ENCODE measurements around the gene PTPRD.

The PTPRD gene

DNA sequence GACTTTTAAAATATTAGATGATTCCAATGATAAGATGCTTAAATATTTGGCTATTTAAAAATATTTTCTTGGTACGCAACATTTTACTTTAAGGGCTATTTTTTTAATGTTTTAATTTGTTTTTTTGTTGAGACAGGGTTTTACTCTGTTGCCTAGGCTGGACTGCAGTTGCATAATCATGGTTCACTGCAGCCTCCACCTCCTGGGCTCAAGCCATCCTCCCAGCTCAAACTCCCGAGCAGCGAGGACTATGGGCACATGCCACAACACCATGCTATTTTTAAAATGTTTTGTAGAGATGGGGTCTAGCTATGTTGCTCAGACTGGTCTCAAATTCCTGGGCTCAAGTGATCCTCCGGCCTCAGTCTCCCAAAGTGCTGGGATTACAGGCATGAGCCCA is 1963.0 kb downstream of the PTPRD start:
- DNase-seq, result no peak

DNA sequence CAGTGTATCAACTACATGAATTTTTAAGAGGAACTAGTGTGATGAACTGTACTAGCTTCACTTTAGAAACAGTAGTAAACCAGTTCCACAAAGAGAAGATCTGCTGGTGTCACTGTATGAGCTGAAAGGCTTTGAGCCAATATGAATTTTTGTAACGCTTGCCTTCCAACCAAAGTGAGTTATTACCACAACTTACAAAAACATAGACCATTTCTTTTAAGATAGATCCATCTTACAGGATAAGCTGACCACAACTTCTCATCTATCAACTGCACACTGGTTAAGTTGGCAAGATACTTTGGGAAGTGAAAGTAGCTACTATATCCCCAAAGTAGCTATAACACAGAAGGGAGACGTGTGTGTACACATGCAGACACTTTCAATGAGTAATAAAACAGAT is 1963.6 kb downstream of the PTPRD start:
- no peak for DNase-seq

DNA sequence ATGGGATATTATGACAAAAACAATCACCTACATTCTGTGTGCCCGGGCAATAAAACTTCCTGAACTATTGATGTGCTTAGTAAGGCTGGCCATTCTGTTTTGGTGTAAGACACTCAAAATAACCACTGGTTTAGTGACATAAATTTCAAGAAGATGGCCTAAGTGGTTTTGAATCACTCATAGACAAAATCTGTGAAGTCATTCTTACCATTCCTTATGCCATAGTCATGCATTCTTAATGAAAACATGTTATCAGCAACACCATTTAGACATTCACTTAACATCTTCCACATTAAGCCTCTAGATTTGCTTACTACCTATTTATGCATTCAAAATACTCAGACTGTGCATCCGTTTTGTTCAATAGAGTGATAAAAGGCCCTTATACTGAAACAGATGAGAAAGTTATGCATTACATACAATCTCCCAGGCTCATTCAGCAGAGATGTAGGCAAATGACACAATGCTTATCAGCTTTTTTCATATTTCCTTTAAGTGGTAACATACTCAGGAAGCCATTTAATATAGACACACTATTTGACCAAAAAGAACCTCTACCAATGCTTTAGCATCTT is 1964.4 kb downstream of the PTPRD start:
- DNase-seq, result no peak

DNA sequence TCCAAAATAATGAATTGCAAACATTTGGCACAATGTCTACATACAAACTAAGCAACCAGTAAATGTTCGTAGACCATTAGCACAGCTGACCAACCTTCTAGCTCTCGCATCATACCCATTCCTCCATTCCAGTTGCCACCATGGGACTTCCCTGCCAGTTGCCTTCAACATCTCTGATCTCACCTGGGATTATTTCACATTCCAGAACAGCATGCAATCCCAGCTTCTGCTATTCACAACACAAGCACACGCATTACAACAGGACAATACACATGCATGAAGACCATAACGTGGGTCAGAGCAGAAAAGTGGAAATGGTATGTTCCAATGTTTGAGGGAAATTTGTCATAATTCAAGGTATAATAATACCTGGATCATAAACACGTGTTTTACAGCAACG is 1965.0 kb downstream of the PTPRD start:
- no peak for DNase-seq

DNA sequence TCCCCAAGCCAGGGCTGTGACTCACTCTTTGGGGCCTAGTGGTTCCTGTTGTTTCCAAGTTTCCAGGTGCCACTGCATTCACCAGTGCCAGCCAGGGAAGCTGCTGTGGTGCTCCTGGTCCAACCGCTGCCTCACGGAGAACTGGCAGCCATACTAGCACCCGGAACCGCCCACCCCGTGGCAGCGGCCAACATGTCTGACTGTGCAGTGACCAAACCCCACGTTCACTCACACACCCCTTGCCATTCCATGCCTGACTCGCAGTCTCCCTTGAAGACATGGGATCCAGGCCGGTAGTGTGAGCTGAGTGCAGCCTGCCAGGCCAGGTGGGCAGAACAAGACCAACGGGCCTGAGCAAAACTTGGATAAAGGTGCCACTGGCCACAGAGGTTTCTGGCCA is 1968.2 kb downstream of the PTPRD start:
- DNase-seq, result no peak

DNA sequence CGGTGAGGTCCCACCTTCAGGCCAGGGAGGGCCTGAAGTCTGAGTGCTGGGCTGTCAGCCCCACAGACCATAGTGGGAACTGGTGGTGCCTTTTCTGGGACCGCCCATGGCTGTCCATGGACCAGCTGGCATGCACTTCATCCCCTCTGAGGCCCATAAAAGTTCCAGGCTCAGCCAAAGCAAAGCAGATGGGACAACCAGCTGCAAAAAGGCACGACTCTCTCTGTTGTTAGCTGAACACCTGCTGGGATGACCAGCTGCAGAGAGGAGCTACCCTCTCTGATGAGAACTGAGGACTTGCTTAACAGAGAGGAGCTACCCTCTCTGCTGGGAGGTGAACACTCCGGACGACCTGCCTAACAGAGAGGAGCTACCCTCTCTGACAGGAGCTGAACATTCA is 1968.9 kb downstream of the PTPRD start:
- DNase-seq, result no peak

DNA sequence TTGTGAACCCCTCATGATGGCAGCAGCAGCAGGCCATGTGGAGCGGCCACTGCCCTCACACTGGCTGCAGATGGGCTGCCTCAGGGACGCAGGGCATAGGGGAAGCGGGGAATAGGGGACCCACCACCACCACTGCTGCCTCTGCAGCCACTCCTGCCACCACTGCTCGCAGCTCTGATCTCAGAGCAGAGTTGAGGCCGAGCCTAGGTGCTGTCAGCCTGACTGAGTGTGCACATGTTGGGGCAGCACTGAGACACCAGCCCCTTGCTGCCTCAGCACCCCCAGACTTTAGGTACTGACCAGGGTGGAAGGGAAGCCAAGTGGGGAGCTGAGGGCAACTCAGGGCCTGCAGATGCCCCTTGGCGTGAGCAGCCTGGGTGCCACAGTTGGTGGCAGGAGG is 1969.3 kb downstream of the PTPRD start:
- DNase-seq, result no peak

DNA sequence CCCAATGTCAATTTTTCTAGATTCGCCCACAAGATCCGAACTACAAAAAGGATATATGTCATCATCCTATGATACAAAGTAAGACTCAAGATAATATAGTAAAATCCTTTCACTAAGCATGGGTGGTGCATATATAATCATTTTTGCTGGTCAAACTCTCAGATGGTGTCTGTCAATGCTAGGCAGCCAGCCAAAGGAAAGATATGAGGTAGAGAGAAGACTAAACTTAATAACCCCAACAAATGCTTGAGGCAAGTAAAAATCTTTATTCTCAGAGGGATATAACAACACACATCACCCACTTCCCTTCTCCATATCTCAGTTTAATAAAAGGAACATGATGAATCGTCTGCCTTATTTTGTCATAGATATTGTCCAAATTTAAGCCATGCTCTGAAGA is 1972.0 kb downstream of the PTPRD start:
- no peak for DNase-seq

DNA sequence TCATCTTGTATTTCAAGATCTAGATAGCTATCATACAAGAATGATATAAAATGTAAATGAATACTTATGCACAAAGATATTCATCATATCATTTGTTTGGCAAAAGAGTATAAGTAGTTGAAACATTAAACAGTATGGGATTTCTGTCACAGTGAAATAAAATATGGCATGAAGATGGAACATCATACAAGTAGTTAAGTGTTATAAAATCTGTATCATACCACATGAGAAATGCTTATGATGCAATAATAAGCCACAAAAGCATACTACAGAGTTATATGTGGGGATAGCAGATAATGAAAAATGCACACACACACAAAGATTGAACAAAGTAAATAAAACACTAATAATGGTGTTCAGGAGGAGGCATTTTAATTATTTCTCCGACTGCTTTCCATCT is 1975.2 kb downstream of the PTPRD start:
- DNase-seq, result no peak

DNA sequence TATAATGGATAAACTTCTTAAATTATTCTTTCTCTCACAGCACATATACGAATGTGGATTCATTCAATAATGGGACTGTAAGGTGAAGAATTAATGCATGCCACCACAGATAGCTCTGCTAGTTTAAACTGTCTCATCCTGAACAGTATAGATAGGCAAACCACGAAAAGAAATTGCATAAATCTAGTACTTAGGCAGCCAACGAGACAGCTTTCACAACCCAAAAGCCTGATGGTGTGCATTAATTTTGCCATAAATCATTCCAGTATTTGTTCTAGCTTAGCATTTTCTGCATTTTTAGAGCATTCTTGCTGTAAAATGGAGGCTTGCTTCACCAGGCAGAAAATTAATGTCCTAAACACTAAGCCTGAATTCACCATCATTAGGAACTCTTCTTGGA is 1979.0 kb downstream of the PTPRD start:
- no peak for DNase-seq

DNA sequence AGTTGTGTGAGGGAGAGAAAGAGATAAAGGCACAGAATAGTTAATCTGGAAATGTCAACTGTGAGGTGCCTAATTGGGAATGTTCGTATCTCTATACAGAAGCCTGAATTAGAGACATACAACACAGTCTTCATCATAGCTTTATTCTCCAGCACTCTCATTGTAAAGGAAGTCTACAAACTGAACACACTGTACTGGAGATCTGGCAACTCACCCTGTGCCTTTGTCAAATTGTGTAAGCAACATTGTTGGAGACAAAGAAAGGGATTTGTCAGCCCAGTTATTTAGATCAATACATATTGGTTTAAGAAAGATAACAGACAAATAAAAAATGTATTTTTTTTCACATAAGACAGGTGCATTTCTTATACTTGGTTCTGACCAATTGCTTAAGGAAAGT is 1980.3 kb downstream of the PTPRD start:
- DNase-seq, result no peak

DNA sequence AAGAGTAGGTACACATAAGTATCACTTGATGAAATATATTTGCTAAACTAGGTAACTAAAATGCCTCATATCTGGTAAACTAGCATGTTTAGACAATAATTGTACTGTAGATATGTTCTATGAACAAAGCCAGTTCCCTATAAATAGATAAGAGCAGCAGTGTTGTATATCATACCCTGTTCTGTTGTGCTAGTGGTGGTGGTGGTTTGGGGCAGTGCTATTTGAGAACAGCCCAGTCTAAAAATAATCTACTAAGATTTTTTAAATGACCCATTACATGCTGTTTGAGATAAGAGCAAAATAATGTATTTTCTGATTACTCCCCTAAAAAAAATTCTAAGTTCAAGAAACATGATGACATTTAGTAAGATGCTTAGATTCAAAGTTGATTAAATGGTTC is 1984.0 kb downstream of the PTPRD start:
- DNase-seq, result no peak

DNA sequence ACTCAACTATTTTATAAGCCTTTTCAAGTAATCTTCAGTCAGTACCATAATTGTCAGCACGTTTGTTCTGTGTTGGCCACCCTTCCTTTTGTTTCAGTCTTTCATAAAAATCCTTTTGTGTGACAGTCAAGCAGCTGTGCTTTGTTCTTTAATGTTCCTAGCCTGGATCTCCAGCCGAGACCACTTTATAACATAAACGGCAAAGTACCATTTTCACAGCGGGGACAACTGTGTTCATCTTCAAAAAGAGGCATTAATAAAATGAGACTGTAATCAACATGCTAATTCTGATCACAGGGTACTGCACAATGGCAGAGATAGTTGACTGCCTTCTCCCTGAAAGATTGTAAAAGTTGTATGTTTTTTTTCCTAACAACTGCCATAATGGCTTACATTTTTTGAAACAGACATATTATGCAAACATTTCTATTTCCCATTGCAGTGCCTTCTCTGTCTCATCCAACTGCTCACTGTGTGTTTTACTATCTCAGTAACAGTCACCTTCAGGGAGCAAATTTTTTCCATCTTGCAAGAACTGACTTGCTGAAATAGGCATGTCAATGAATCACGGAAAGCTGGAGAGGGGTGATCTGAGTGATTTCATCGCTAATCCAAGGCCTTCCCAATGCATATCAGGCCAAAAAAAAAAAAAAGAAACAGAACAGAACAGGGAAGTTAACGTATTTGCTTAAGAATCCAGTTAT is 1984.7 kb downstream of the PTPRD start:
- DNase-seq, result no peak

DNA sequence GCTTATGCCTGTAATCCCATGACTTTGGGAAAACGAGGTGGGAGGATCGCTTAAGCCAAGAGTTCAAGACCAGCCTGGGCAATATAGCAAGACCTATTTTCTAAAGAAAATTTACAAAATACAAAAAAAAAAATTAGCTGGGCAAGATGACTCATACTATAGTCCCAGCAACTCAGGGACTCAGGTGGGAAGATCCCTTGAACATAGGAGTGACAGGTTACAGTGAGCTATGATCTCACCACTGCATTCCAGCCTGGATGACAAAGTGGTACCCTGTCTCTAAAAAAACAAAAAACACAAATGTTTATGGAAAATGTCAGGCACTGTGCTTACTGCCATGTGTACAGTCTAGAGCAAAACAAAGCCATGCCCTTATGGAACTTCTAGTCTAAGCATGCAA is 1989.9 kb downstream of the PTPRD start:
- no peak for DNase-seq

DNA sequence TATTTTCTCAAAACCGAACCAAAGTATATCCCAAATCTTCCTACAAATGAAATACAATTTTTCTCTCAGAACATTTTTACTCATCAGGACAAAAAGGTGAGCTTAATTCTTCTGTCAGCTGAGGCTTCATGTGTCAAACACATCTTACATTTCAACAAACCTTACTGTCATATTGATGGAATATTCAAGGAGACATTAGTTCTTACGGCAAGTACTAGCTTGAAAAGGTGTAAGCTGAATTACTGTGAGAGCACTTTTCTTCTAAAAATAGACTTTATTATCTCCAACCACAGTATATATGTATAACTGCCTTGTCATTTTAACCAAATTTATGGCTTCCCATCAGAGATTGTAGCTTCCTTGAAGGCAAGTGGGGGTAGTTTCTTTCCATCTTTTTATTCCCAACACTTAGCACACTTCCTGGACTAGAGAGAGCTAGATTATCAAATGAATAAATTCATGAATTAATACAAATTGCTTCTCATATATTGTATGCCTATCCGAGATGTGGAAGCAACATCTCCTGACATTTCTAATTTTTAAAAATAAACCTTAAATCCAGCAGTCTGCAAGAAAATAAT is 1990.5 kb downstream of the PTPRD start:
- DNase-seq, result no peak

DNA sequence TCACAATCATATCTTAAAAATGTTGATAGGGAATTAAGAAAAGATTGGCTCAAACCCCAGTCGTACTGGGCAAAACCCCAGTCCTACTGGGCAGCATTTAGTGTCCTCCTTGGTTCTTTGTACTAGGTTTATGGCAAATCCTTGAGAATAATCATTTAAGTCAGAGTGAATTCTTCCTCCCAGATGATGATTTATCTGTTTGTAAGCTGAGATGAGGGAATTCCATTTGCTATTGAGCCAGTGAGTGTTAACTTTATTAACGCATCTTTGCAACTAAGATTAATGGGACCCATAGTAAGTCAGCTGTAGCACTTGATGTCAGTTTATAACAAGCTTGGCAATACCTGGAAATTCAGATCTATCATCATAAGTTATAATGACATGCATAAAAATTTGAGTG is 1991.4 kb downstream of the PTPRD start:
- no peak for DNase-seq

DNA sequence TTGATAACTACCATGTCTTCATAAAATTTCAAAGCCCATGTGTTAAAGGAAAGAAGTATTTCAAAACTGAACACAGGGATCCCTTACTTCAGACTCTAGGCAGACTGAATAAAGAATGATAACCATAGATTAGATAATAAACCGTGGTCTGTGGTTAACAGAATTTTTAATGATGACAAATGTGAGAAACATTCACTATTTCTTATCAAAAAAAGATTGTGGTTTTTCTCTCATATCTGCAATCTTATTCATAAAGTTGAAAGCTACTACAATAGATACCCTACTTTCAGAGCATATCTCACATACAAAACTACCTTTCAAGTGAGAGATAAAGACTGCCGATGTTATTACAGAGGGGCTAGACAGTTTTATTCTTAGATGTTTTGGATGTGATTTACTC is 1996.4 kb downstream of the PTPRD start:
- no peak for DNase-seq

DNA sequence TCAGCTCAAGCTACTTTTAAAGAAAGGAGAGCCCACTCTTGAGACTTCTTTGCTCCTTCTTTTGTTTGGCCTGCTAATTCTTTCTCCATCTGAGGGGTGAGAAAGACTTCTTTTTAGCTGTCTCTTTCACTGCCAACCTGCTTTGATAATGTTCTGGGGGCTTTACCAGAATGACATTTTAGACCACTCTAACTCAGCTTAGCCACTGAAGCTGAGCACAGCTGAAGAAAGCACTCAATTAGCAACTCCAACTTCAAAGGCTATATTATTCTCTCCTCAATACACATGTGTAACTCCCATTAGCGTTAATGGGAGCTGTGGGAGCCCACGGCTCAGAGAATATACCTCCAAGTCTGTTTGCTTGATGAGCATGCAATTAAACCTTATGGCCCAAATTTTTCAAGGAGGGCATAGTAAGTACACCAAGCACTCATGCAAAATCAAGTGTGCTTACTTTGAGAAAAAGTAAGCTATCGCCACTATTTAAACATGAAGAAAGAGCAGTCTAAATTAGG is 1997.8 kb downstream of the PTPRD start:
- DNase-seq, result no peak

DNA sequence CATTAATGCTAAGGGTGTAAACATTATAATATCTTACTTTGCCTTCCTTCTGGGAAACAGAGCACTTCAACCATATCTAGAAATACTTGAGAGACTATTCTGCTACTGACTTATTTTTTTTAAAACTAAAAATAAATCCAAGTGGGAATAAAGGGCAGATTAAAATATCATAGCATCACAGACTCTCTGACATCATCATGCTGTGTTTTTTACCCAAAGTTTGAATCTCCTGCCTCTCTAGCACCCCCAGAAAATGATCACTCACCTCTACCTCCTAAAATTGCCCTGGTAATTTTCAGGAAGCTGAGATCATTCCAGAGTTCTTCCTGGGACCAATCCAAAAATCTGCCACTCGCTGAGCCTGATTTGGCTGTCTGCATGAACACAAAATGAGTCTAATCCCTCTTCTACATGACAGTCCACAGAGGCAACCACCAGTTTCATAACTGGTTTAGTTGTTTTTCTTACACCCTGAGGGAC is 1999.4 kb downstream of the PTPRD start:
- no peak for DNase-seq

DNA sequence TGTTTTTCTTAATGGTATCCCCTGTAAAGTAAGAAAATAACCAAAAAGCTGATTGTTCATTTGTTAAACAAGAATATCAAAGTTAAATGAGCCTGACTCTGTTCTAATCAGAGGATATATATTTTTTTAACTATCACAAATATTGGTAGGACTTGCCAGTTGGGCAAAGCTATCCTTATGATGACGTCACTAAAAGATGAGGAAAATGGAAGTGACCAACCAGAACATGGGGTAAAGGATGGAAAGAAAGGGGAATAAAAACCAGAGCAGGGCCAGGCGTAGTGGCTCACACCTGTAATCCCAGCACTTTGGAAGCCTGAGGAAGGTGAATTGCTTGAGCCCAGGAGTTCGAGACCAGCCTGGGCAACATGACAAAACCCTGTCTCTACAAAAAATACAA is 2001.6 kb downstream of the PTPRD start:
- no peak for DNase-seq

DNA sequence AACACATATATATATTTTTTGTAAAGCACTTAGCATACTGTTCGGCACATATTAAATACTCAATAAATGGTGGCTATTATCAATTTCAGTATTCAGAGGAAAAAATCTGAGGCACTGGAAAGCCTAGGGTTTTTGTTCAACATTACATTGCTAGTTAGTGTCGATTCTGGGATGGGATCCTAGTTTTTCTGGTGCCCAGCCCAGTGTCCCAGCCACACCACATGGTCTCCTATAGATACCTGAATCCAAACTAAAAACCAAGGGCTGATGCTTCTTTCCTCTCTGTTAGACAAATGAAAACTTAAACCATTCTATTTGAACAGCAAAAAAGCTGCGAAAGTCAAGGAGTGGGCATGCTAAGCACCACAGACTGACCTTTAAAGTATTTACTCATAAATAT is 2002.5 kb downstream of the PTPRD start:
- DNase-seq, result no peak

DNA sequence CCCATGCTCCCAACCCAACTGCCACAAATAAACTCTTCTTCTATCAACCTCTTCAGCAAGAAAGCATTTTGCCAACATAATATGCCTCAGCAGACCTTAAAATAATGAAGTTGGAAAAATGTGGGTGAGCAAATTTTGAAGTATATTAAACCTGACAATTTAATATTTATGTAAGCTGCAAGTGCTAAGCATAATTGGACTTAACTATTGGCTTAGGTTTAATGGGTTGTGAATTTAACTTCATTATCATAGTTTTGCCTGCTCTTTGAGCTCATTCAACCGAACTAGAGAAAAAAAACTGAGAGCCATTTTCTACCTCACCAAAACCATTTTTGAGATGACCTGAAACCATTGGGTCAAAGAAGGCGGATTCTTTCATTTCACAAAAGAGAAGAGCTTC is 2007.7 kb downstream of the PTPRD start:
- no peak for DNase-seq

DNA sequence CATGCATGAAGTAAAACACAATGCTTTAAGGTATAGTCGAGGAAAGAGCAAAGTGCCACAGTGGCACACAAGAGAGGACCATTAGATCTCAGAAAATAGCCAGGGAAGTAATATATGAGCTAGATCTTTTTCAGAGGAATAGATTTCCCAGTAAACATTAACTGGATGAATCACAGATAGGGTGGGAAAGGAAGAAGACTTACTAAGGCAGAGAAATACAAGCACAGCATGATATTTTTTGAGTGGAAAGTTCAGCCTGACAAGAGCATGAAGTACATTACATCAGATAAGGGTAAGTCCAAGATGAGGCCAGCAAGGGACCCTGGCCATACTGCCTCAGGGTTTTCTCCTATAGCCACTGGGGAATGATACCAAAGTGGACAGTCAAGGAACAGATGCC is 2008.6 kb downstream of the PTPRD start:
- DNase-seq, result no peak

DNA sequence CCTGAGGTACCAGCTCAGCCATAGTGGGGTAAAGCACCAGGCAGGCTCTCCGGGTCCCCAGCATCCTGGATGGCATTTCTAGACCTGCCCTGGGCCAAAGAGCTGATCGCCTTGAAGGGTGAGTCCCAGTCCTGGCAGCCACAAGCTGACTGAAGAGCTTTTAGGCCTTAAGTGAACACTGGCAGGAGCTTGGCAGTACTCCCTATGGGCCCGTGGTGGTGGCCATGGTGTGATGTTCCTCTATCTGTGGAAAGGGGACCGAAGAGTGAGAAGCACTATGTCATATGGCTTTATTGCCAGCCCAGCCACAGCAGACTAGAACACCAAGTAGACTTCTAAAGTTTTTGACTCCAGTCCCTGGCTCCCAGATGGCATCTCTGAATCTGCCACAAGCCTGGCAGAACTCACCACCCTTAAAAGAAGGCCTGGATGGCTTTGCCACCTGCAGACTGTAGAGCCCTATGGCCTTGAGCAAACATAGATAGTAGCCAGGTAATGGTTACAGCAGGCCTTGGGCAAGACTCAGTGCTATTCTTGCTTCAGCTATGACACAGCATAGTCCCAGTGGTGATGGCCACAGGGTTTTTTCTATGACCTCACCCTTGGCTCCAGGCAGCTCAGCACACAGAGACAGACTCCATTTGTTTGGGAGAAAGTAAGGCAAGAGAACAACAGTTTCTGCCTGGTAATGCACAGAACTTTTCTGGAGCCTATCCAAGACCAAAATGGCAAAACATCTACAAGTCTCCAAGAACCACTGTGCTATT is 2011.7 kb downstream of the PTPRD start:
- DNase-seq, result no peak

Measured in NCI-H1694 (cell line).